ENCODE data around the gene TBC1D22B.
"Not testable (repeated sequence)": the region's sequence is repeated elsewhere in the genome, so short reads cannot be mapped to it uniquely, and the experiment has no call there.

Gene TBC1D22B

DNA sequence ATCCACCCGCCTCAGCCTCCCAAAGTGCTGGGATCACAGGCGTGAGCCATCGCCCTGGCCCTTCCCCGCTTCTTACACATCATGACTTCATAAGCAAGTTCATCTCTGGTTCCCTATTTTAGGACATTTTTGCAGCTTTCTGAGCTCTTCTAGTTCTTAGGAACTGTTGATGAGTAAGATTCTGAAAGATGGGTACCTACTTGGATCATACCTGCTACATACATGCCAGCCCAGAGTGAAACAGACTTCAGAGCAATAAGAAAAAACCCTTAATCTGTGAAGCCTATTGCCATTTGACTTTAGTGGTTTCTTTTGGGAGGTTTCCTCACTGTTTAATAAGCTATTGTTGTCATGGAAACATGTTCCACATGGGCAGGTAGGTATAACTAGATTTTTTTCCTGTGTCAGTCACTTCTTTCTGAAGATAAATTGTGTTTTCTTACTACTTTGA is 28.3 kb downstream of the TBC1D22B start:
- Histone ChIP-seq H3K36me3 (peaks cover 14 to 89% (median 39%) of the 10 kb centered on the region in 3 donors), H3K27ac (no peak overlapping the region), H3K9me3 (no peaks in the 10 kb centered on the region), H3K4me3 (no peak overlapping the region), H3K4me1 (peaks cover 0 to 42% (median 27%) of the 10 kb centered on the region in 4 donors), H3K27me3 (no peaks in the 10 kb centered on the region)
- intact Hi-C loops (cut with DNase I; ENCODE audit: low total_unique reads): no loop called here
- TF ChIP-seq, protein P1, sequence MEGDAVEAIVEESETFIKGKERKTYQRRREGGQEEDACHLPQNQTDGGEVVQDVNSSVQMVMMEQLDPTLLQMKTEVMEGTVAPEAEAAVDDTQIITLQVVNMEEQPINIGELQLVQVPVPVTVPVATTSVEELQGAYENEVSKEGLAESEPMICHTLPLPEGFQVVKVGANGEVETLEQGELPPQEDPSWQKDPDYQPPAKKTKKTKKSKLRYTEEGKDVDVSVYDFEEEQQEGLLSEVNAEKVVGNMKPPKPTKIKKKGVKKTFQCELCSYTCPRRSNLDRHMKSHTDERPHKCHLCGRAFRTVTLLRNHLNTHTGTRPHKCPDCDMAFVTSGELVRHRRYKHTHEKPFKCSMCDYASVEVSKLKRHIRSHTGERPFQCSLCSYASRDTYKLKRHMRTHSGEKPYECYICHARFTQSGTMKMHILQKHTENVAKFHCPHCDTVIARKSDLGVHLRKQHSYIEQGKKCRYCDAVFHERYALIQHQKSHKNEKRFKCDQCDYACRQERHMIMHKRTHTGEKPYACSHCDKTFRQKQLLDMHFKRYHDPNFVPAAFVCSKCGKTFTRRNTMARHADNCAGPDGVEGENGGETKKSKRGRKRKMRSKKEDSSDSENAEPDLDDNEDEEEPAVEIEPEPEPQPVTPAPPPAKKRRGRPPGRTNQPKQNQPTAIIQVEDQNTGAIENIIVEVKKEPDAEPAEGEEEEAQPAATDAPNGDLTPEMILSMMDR (IDR thresholded peaks at IDR 0.05): no peak
- DNase-seq: no peak

- no peak for DNase-seq
- TF ChIP-seq, protein P1 (IDR thresholded peaks at IDR 0.05): no peak
- Histone ChIP-seq H3K27me3 (no peaks in the 10 kb centered on the region), H3K27ac (no peak overlapping the region), H3K4me3 (no peak overlapping the region), H3K4me1 (peaks cover 0 to 25% (median 24%) of the 10 kb centered on the region in 4 donors), H3K36me3 (peaks cover 25 to 99% (median 53%) of the 10 kb centered on the region in 3 donors), H3K9me3 (no peaks in the 10 kb centered on the region)
- intact Hi-C loops (cut with DNase I; ENCODE audit: low total_unique reads): no loop called here
Observed at GRCh38 chr6:37287519-37288157, 30.1 kb downstream of the TBC1D22B start.

DNA sequence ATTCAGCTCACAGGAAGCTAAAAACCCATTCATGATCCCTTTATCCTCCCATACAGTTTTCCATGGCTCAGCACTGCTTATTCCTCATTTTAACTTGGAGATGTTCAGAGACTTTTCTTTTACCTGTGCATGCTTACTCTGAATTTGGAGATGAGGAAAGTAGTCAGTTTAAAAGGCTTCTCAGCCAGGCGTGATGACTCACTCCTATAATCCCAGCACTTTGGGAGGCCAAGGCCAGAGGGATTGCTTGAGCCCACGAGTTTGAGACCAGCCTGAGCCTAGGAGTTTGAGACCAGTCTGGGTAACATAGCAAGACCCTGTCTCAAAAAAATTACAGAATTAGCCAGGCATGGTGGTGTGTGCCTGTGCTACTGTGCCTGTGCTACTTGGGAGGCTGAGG is 30.7 kb downstream of the TBC1D22B start:
- intact Hi-C loops (cut with DNase I; ENCODE audit: low total_unique reads): no loop called here
- H3K36me3 ChIP-seq: peaks cover 25 to 99% (median 56%) of the 10 kb centered on the region in 3 donors
- H3K4me3 ChIP-seq: no peak overlapping the region
- DNase-seq: no peak
- TF ChIP-seq, protein P1 (IDR thresholded peaks at IDR 0.05): no peak
- H3K27me3 ChIP-seq: no peaks in the 10 kb centered on the region
- H3K9me3 ChIP-seq: no peaks in the 10 kb centered on the region
- H3K4me1 ChIP-seq: peaks cover 0 to 19% (median 18%) of the 10 kb centered on the region in 4 donors
- H3K27ac ChIP-seq: no peak overlapping the region

DNA sequence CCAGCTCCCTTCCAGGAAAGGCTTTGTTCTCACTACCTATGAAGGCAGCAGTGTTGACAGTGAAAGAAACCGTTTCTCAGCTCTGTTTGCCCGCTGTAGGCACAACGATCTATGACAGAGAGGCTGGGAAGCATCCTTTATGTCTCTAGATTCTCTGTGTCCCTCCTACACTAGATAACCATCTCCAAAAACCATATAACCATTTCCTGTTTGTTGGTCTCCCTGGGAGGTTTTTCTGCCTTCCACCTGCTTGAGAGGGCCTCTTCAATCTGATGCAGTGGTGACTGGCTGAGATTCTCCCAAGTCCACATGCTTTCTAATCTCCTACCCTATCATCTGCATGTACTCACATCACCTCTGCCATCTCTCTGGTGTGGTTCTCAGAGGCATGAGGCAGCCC is 32.4 kb downstream of the TBC1D22B start:
- Histone ChIP-seq H3K27ac (no peak overlapping the region), H3K4me1 (peaks cover 0 to 2% (median 1%) of the 10 kb centered on the region in 4 donors), H3K4me3 (no peak overlapping the region), H3K27me3 (no peaks in the 10 kb centered on the region), H3K9me3 (no peaks in the 10 kb centered on the region), H3K36me3 (peaks cover 20 to 96% (median 70%) of the 10 kb centered on the region in 3 donors)
- TF ChIP-seq, protein P1 (IDR thresholded peaks at IDR 0.05): no peak
- no peak for DNase-seq
- intact Hi-C loops (cut with DNase I; ENCODE audit: low total_unique reads): no loop called here

DNA sequence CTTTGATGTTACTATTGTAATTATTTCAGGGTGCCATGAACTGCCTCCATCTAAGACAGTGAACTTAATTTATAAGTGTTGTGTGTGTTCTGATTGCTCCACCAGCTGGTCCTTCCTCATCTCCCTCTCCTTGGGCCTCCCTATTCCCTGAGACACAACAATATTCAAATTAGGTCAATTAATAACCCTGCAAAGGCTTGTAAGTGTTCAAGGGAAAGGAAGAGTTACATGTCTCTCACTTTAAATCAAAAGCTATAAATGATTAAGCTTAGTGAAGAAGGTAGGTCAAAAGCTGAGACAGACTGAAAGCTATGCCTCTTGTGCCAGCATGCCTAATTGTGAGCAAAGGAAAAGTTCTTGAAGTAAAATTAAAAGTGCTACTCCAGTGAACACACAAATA is 35.9 kb downstream of the TBC1D22B start:
- Histone ChIP-seq H3K36me3 (peaks cover 15 to 84% (median 63%) of the 10 kb centered on the region in 3 donors), H3K27ac (no peak overlapping the region), H3K9me3 (no peaks in the 10 kb centered on the region), H3K4me3 (no peak overlapping the region), H3K27me3 (no peaks in the 10 kb centered on the region), H3K4me1 (no peaks in the 10 kb centered on the region)
- TF ChIP-seq, protein P1 (IDR thresholded peaks at IDR 0.05): no peak
- no peak for DNase-seq
- intact Hi-C loops (cut with DNase I; ENCODE audit: low total_unique reads): no loop called here

GRCh38 chr6:37297637-37298036 is 40.1 kb downstream of the TBC1D22B start:
- H3K27me3 ChIP-seq; H3K27ac ChIP-seq; H3K4me3 ChIP-seq; H3K4me1 ChIP-seq; DNase-seq; H3K9me3 ChIP-seq; intact Hi-C loops (cut with DNase I; ENCODE audit: low total_unique reads): not testable (repeated sequence)
- H3K36me3 ChIP-seq: peaks cover 6 to 59% (median 39%) of the 10 kb centered on the region in 3 donors
